Adrenal gland (tissue), 5 donors: ENCODE results near the gene TMPRSS3.

Source experiments
- POLR2A ChIP-seq, 2 donors: fragments of 450-650 bp; IDR thresholded peaks; one replicate each; pipeline ENCODE4 v1.6.1; 2017; ENCODE audit warnings: antibody characterized with exemption in 2 of 2, mild to moderate bottlenecking in 2 of 2, moderate library complexity in 1 of 2
- TF ChIP-seq, protein P1 (sequence below), 6 experiments: fragments of 450-650 bp in 4 of 6; fragments of 200-600 bp in 2 of 6; sonication (generic) in 1 of 6; IDR thresholded peaks; 1 replicate in 5 of 6; 2 replicates in 1 of 6; pipeline versions ENCODE4 v1.5.1 to v1.8.0; 2016 to 2021; ENCODE audit warnings: antibody characterized with exemption in 6 of 6, mild to moderate bottlenecking in 2 of 6, moderate library complexity in 1 of 6
- donor health status: DM: no; HTN: no; CAD: no.

DNA sequence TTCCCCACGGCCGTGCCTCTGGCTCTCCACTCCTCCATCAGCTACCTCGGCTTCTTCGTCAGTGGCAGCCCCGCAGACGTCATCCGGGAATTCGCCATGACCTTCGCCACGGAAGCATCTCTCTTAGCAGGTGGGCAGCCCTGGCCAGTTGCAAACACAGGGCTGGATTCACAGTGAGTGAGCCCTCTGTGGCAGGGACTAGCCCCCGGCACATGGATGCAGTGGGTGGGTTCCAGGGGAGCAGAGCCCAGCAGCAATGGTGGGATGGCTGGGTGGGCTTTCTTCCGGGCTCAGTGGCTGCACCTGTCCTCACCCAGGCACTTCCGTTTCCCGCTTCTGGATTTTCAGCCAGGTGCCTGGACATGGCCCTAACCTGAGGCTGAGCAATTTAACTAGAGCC, 17.2 kb upstream of the TMPRSS3 start:
- TF ChIP-seq, protein P1, sequence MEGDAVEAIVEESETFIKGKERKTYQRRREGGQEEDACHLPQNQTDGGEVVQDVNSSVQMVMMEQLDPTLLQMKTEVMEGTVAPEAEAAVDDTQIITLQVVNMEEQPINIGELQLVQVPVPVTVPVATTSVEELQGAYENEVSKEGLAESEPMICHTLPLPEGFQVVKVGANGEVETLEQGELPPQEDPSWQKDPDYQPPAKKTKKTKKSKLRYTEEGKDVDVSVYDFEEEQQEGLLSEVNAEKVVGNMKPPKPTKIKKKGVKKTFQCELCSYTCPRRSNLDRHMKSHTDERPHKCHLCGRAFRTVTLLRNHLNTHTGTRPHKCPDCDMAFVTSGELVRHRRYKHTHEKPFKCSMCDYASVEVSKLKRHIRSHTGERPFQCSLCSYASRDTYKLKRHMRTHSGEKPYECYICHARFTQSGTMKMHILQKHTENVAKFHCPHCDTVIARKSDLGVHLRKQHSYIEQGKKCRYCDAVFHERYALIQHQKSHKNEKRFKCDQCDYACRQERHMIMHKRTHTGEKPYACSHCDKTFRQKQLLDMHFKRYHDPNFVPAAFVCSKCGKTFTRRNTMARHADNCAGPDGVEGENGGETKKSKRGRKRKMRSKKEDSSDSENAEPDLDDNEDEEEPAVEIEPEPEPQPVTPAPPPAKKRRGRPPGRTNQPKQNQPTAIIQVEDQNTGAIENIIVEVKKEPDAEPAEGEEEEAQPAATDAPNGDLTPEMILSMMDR (IDR thresholded peaks at IDR 0.05) = no peak
- no peak for TF ChIP-seq POLR2A (IDR thresholded peaks at IDR 0.05)
